ENCODE measurements around the gene CALN1.

DNA sequence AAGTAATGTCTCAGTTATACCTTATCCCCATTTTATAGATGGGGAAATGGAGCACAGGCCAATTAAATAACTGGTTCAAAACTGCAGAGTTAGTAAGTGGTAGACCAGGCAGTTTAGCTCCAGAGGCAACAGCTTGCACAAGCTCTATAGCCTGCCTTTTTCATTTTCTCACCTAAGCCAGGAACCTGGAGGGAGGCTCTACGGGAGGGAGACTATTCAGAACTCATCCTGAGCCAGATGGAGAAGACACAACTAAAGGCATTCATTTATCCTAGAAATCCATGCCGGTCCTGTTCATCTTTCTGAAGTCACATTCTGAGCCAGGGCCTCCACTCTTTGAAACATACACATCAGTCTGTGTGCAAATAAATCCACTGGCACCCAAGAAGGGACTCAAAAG is 103.2 kb downstream of the CALN1 start:
- TF ChIP-seq POLR2AphosphoS5 (IDR thresholded peaks at IDR 0.05): no peak
- TF ChIP-seq, protein P1, sequence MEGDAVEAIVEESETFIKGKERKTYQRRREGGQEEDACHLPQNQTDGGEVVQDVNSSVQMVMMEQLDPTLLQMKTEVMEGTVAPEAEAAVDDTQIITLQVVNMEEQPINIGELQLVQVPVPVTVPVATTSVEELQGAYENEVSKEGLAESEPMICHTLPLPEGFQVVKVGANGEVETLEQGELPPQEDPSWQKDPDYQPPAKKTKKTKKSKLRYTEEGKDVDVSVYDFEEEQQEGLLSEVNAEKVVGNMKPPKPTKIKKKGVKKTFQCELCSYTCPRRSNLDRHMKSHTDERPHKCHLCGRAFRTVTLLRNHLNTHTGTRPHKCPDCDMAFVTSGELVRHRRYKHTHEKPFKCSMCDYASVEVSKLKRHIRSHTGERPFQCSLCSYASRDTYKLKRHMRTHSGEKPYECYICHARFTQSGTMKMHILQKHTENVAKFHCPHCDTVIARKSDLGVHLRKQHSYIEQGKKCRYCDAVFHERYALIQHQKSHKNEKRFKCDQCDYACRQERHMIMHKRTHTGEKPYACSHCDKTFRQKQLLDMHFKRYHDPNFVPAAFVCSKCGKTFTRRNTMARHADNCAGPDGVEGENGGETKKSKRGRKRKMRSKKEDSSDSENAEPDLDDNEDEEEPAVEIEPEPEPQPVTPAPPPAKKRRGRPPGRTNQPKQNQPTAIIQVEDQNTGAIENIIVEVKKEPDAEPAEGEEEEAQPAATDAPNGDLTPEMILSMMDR (IDR thresholded peaks at IDR 0.05): no peak

All from prostate gland (tissue), 2 donors.